Activated CD4-positive, alpha-beta T cell treated with anti-CD3 and anti-CD28 coated beads, Interleukin-2, amount 50 U/mL, for 1 hour (primary cell): ENCODE results near the gene ST3GAL4.
"Not testable (repeated sequence)": the region's sequence is repeated elsewhere in the genome, so short reads cannot be mapped to it uniquely, and the experiment has no call there.

Experiments used
- DNase-seq: peaks from one replicate; pipeline ENCODE4 v3.0.0-alpha.2; 2020

The ST3GAL4 gene

DNA sequence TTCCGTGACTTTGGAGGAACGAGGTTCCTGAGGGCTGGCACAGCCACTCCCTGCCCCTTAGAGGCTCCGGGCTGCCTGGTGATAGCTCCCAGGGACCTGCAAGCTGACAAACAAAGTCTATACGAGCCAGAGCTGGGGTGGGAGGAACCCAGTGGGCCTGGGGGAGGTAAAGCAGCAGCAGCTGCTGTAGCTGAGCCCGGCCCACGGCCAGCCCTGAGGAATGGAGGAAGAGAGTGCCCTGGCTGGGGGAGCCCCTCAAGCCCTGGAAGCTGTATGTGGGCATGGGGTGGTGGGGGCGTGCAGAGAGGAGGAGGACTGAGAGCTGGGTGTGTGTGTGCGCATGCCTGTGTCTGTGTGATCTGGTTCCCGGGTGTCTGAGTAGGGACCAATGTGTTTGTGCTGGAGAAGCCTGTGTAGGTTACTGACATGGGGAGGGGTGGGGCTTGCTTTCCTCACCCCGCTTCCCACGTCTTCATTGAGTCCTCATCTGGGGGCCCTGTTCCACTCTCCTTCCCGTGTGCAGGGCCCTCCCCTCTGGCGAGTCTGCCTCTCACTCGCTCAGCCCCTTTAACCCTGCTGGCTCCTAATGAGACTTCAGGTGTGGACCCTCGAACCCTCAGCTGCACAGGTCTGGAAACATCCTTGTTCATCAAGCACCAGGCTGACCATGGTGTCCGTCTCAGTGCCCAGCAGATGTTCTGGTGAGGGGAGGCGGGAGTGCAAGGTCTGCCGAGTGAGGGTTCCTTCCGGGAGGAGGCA, 10.8 kb downstream of the ST3GAL4 start:
- no peak for DNase-seq

DNA sequence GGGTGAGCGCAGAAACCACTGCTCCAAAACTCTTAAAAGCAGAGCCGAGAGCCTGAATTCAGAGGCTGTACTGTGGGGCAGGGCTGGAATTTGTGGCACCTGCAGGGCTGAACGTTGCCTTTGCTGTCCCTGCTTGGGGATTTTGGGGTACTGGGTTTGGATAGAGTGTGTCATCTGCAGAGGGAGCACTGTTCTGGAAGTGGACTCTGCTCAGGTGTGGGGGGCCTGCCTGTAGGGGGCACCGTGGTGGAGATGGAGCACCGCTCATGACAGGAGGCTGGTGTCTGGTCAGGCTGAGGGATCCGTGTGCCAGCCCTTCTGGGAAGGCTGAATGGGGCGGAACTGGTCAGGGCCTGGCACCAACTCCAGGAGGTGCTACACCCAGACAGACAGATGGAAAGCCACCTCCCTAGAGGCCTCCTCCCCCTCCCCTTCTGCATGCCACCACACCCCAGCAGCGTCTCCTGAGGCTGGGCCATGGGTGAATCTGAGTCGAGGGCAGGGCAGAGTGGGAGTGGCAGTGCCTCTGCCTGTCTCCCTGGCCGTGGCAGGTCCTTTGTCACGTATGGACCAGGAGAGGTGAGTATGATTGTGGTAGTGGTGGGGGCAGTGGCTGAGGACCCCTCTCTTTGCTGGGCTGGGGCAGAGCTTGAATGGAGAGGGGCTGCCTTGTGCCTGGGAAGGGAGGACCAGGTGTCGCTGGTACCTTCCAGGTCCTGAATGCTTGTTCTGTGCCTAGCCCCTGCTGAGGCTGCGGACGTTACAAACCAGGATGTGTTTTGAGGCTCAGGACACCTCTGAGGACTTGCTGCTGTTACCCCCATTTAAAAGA, 11.6 kb downstream of the ST3GAL4 start:
- DNase-seq, result not testable (repeated sequence)

DNA sequence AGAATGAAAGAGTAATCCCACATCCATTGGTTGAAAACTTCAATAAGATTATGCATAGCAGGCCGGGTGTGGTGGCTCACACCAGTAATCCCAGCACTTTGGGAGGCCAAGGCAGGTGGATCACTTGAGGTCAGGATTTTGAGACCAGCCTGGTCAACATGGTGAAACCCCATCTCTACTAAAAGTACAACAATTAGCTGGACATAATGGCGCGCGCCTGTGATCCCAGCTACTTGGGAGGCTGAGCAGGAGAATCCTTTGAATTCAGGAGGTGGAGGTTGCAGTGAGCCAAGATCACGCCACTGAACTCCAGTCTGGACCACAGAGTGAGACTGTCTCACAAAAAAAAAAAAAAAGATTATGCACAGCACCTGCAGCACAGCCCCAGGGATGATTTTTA, 12.3 kb downstream of the ST3GAL4 start:
- DNase-seq, result not testable (repeated sequence)

DNA sequence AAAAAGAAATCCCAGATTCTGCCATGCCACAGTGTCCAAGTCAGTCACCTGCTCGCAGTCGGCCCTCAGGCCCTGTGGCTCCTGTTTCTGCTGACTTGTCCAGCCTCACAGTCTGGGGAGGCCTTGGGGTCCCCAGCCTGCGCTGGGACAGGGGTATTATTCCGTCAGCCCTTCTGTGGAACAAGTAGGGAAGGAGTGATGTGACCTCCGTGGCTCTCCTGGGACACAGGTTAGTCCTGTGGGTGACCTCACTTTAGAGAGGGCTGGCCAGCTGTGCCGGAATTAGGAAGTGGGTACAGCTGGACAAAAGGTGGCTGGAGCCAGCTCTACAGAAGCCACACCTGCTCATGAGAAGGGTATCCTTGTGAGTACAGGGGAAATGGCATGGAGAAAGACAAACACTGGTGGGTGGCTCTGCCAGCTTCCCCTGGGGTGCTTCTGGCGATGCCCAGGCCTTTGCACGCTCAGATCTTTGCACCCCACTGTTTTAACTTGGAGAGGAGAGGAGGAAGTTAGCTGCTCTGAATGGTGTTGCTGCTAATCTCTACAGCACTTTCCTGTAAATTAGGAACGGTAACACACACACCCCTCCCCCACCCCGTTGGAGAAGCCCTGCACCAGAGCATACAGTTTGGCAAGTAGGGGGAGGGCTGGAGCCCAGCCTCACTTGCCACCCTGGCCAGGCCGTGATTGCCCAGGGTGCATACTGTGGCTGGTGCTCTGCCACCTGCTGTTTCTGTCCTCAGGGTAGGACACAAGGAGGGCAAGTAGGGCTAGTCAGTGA, 13.0 kb downstream of the ST3GAL4 start:
- DNase-seq, result not testable (repeated sequence)

DNA sequence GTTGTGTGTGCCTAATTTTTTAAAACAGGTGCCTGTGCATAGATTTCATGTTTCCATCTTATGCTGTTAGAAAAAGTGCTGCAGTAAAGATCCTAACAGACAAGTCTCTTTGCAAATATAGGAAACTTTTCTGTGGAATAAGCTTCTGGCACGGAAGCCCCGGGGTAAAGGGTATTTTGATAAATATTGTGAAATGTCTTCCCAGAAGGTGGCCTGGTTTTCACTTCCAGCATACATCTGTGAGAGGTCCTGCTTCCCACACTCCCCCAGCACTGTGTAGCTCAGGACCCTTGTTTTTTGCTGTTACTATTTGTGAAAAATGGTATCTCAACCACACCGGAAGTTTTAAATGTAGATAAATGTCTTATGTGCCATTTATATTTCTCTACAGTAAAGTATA, 14.5 kb downstream of the ST3GAL4 start:
- DNase-seq, result no peak

DNA sequence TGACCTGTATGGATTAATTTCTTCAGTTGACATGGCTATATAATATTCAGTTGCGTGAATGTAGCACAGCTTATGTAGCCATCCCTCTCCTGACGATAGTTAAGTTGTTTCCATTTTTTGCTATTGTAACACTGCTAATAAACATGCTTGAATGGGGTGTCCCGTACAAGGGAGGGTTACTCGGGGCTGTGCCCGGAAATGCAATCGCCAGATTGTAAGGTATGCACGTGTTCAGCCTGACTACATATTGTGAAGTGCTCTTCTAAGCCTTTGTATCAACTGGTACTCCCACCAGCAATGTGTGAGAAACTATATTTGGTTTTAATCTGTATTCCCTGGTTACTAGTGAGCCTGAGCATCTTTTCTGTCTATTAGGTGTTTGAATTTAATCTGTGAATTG, 16.1 kb downstream of the ST3GAL4 start:
- no peak for DNase-seq

DNA sequence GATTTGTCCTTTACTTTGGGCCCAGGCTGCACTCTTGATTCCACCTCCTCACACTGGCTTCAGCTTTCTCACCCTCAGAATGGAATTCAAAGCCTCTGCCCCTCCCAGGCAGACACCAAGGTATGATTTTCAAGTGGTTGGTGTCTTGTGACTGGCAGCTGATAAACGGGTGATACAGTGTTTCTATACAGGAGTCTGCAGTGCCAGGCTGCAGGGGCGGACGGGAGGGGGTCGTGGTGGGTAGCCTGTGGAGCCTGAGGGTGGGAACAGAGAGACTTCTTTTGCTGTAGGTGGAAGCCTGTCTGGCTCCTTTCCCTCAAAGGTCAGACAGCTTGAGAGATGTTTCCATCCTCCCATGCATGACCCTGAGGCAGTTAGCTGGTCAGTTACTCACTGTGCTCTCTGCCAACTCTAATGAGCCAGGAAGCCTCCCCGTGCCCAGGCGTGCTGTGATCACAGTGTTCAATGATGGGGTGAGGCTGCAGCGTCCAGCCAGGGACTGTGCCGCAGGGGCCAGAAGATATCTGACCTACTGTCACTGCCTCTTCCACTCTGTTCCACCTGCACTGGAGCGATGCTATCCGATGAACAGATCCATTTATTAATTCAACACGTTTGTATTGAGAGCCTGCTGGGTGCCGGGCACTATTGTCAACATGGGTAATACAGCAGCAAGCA, 18.0 kb downstream of the ST3GAL4 start:
- DNase-seq, result not testable (repeated sequence)

DNA sequence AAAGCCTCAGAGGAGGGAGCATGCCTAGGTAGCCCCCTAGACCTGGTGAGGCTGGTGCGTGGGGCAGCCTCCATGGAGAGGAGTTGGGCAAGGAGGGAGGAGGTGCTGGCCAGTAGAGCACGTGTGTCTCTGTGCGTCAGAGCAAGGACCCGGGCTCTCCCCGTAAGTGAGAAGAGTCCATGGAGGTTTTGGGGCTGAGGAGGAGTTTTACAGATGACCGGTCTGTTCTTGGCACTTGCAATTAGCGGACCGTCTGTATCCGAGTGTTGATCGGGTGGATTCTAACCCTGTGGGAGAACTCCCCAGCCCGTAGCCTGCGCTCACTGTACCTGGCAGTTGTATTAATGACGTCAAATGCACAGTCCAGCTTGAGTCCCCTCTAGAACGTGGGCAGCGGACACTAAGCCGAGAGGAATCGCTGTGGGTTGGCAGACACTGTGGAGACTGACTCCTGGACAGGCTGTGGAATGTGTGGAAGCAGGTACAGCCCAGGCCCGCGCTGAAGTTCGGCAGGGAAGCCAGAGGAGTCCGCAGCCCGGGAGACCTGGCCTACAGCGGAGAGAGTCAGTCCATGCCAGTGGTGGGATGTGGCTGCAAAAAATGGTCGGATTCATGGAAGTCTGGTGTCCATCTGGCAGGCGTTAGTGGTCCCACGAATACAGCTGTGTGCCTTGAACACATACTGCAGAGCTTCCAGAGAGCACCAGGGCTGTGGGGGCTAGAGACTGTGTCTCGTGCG, 19.2 kb downstream of the ST3GAL4 start:
- DNase-seq, result not testable (repeated sequence)

DNA sequence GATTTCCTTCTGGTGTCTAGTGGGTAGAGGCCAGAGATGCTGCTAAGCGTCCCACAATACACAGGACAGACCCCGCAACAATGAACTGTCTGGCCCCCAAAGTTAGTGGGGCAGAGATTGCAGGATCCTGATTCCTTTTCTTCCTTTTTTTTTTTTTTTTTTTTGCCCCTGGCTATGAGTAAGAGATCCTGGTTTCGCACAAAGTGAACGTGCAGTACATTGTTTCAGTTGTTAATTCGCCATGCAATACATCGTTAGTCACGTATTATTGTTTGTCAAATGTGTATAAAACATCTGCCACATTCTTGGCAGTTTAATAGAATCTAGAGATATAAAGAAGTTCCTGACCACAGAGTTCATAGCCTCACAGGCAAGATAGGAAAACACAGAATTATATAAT, 20.2 kb downstream of the ST3GAL4 start:
- no peak for DNase-seq

DNA sequence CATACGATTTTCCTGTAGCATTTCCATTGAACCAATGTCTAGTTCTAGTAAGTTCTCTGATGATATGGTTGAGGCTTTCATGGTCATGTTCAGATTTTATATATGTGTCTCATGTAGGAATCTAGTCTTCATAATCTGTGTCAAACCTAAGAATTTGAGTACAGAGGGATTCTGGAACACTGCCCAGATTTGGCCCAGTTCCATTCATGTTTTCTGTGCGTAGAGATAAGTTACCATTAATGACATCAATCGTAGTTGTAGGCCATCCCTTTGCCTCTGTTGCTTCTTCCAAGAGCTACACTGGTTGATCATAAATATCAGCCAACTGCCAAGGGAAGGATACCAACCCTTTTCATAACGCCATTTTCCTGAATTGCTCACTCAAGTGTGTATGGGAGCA, 23.3 kb downstream of the ST3GAL4 start:
- no peak for DNase-seq

DNA sequence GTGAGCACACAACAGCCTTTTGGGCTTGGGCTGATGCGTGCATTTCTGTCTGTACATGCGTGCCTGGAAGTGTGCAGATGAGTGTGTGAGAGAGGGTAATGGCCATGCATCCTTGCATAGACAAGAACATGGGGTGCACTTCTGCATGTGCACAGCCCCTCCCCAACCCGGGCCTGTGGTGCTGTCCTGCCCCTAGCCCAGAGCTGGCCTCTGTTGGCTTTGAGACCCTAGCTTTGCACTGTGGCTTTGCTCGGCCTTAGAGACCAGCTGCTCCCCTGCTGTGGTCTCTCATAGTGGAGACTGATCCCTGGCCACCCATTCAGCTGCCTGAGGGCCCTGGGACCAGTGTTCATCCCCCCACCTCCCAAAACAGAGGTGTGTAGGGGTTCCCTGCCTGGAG, 25.4 kb downstream of the ST3GAL4 start:
- DNase-seq, result no peak

DNA sequence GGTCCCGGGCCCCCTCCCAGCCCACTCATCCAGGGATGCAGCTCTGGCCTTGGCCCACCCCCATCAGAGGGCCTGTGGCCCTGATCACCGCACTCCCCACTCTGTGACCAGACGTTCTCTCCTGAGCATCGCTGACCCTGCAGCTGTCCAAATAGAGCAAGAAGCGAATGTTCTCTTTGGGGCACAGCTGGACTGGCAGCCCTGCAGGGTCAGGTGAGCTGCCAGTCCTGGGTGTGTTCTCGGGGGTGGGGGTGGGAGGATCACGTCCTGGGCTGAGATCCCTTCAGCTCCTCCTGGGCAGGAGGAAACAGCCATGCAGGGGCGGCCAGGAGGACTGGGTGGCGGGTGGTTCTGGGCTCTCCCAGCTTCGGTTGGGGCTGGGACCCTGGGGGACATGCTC, 26.5 kb downstream of the ST3GAL4 start:
- DNase-seq, result not testable (repeated sequence)

DNA sequence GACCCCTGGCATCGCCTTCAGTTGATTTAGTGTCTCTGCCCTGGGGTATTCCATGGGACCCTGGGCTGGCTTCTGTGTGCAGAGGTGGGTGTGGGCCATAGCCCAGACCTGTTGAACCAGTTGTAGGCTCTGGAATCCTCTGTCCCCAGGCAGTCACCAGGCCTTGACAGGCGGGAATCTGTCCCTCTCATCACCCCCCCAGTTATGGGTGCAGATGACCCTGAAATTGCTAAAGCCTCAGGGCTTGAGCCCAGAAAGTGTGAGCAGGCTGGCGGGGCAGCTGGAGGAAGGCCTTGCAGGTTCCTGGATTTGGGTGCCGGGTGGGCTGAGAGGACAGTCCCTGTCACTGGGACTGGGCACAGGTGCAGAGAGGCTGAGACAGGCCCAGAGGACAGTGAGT, 27.2 kb downstream of the ST3GAL4 start:
- not testable (repeated sequence) for DNase-seq

DNA sequence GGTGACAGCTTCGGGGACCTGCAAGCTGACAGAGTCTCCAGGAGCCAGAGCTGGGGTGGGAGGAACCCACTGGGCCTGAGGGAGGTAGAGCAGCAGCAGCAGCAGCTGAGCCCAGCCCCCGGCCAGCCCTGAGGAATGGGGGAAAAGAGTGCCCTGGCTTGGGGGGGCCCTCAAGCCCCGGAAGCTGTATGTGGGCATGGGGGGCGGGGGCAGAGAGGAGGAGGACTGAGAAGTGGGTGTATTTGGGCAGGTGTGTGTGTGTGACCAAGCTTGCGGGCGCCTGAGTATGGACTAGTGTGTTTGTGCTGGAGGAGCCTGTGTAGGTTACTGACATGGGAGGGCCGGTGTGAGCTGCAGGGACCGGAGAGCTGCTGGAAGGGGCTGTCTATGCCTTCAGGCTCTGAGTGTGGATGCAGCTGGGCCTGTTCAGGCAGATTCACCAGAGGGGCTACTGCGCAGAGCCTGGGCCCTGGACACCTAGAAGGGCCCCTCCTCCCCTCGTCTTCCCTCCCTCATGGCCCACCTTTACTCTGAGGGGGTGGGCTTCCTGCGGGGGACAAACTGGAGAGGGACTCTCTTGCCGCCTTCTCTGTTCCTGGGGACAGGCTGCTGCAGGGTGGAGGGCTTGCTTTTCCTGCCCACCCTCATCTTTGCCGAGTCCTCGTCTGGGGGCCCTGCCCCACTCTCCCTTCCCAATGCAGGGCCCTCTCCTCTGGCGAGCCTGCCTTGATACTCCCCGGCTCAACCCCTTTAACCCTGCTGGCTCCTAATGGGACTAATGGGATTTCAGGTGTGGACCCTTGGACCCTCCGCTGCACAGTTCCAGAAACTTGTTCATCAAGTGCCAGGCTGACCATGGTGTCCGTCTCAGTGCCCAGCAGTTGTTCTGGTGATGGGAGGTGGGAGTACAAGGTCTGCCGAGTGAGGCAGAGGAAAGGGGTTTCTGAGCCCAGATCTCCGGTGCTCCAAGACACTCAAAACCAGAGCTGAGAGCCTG, 28.2 kb downstream of the ST3GAL4 start:
- no peak for DNase-seq

DNA sequence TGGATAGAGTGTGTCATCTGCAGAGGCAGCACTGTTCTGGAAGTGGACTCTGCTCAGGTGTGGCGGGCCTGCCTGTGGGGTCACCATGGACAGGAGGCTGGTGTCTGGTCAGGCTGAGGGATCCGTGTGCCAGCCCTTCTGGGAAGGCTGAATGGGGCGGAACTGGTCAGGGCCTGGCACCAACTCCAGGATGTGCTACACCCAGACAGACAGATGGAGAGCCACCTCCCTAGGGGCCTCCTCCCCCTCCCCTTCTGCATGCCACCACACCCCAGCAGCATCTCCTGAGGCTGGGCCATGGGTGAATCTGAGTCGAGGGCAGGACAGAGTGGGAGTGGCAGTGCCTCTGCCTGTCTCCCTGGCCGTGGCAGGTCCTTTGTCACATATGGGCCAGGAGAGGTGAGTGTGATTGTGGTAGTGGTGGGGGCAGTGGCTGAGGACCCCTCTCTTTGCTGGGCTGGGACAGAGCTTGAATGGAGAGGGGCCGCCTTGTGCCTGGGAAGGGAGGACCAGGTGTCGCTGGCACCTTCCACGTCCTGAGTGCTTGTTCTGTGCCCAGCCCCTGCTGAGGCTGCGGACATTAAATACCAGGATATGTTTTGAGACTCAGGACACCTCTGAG, 29.1 kb downstream of the ST3GAL4 start:
- no peak for DNase-seq

DNA sequence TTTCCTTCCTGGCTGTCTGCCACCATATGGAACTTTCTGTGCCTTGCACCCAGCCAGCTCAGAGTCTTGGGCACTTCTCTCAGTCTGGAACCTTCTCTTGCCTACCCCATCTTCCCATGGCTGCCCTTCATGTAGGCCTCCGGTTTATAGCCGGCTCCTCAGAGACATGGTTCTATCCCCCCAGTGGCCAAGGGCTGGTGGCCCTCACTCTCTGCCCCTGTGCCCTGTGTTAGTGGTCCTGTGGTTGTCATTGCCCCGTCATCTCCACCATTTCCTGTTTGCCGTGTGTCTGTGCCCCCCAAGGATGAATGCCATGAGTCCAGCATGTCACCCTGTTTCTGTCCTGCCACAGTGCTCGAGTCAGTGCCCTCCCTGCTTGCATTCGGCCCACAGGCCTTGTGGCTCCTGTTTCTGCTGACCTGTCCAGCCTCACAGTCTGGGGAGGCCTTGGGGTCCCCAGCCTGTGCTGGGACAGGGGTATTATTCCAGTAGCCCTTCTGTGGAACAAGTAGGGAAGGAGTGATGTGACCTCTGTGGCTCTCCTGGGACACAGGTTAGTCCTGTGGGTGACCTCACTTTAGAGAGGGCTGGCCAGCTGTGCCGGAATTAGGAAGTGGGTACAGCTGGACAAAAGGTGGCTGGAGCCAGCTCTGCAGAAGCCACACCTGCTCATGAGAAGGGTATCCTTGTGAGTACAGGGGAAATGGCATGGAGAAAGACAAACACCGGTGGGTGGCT, 30.7 kb downstream of the ST3GAL4 start:
- DNase-seq, result no peak

DNA sequence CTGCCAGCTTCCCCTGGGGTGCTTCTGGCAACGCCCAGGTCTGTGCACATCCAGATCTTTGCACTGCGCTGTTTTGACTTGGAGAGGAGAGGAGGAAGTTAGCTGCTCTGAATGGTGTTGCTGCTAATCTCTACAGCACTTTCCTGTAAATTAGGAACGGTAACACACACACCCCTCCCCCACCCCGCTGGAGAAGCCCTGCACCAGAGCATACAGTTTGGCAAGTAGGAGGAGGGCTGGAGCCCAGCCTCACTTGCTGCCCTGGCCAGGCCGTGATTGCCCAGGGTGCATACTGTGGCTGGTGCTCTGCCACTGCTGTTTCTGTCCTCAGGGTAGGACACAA, 31.2 kb downstream of the ST3GAL4 start:
- DNase-seq, result not testable (repeated sequence)

DNA sequence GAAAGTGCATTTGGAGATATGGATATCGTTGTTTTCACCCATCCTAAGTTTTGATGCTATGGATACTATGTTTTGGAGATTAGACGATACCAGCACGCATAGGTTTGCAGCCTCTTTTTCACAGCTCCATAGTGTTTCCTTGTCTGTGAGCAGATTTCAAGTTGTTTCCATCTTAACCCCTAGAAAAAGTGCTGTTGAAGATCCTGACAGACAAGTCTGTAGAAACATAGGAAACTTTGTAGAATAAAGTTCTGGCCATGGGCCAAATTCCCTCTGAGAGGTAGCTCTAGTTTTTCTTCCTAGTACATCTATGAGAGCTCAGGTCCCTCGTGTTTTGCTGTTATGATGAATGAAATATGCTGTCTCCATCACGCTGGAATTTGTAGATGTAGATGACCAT, 32.4 kb downstream of the ST3GAL4 start:
- no peak for DNase-seq

DNA sequence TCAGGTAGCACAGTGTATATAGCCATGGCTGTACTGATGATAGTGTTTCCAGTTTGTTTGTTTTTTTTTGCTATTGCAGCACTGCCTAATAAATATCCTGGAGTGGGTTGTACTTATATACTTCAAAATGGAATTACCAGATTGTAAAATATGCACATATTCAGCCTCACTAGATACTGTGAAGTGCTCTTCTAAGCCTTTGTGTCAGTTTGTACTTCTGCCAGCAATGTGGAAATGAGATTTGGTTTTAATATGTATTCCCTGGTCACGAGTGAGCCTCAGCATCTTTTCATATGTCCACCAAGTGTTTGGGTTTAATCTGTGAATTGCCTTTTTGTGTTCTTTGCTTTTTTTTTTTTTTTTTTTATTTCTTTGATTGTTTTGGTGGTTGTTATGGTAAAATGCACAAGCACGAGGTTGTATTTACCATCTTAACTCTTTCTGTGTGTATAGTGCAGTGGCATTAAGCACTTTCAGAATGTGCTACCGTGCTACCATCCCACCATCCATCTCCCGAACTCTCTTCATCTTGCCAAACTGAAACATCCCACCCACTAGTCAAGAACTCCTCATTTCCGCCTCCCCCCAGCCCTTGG, 34.9 kb downstream of the ST3GAL4 start:
- DNase-seq, result no peak
